NOMO-1 treated with DMSO at 0.1 percent for 48 hours (cell line): ENCODE results near the gene PRR11.
"Not testable (repeated sequence)": the region's sequence is repeated elsewhere in the genome, so short reads cannot be mapped to it uniquely, and the experiment has no call there.

Source experiments
- DNase-seq: peaks from one replicate; lab custom pipeline; 2025; ENCODE audit not compliant: unreplicated experiment; lab: John Stamatoyannopoulos, UW

PRR11 gene

GRCh38 chr17:59219370-59219769, 63.8 kb downstream of the PRR11 start:
- DNase-seq, result no peak

DNA sequence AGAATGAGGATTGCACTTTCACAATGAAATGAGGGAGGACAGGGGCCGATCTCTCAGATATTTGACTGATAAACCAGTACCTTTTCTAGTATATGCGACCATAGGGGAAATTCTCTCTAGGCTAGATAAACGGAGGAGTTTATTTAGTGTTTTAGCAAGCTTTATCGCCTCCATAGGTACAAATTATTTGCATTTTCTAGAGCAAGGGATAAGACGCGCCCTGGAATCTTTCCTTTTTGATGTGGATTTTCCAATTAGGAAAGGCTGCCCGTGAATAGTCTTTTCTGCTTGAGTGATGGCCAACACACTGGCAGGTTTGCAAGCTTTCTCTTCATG, 64.4 kb downstream of the PRR11 start:
- no peak for DNase-seq

DNA sequence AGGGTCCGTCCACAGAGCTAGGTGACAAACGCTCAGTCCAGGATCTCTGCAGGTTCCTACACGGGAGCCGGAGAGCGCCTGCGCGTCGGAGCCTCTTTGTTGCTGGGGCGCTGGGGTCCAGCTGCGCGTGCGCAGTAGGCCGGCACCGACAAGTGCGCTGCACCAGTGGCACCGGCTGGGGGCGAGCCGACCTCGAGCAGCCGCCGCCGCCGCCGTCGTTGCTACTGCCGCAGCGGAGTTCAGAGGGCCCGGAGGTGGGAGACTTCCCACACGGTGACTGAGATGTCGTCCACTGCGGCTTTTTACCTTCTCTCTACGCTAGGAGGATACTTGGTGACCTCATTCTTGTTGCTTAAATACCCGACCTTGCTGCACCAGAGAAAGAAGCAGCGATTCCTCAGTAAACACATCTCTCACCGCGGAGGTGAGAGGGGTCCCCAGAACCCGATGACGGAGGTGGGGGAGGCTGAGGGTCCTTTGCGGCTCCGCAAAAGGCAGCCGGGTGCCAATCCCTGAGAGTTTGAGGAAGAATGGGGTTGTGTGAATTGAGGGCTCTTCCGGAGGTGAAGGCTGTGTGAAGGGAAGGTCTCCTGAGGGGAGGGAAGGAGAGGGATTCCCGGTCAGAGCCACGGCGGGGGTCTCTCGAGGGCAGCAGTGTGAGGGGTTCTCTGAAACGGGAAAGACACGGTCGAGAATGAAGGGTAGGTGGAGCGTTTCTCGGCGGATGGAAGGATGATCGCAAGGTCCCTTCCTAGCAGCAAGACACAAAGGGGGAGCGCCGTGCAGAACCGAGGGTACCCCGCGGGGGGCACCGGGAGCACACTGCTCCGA, 65.0 kb downstream of the PRR11 start, which contains the start of gene GDPD1:
Gene GDPD1 (plus strand): TSS at position 184 of the 831 bp plus-strand sequence. CDS start 99 bp downstream, at position 283.
- peak; percentile 95 for DNase-seq

DNA sequence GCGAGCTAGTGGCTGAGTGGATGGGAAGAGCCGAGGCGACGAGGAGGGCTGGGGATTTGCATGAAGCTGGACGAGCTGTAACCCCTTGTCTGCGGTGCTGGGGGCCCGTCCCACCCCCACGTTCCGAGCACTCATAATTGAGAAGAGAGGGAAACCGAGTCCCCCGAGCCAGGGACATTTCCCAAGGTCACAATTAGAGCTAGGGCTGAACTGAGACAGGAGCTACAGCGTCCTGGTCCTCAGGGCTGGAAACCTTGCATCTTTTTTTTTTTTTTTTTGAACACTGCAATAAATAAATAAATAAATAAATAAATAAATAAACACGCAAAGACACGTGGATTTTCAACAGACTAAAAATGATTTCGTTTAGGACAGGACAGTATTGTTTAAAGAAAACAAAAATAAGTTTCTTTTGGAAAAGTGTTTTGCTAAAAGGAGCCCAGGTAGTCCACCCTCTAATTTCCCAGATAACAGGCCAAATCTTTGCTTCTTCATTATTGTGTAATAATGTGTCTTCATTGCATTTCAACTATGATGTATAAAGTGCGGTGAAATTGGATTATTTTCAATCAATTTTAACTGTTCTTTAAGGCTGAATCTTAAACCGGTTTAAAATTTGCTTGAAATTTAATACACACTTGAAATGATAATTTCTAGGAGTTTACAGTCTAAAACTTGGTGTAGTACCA, 65.8 kb downstream of the PRR11 start:
- no peak for DNase-seq

DNA sequence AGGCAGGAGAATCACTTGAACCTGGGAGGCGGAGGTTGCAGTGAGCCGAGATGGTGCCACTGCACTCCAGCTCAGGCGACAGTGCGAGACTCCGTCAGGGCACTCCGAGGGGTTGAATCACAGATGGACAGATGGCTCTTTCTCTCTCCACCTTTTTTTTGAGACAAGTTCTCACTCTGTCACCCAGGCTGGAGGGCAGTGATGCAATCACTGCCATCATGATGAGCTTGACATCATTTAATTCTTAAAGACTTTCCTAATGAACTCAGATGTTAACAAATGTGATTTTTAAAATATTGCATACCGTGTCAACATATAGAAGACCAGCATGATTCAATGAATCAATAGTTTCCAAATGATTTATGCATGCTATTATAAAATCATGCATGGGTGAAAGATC, 68.3 kb downstream of the PRR11 start:
- no peak for DNase-seq

DNA sequence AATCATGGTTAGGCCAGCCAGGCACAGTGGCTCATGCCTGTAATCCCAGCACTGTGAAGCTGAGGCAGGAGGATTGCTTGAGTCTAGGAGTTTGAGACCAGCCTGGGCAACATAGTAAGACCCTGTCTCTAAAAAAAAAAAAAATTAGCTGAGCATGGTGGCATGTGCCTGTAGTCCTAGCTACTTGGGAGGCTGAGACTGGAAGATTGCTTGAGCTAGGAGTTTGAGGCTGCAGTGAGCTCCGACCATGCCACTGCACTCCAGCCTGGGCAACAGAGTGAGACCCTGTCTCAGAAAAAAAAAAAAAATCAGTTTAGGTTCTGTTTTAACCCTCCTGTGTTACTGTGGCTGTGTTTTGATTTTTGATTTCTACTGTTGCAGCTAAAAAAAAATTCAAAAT, 73.0 kb downstream of the PRR11 start:
- not testable (repeated sequence) for DNase-seq

DNA sequence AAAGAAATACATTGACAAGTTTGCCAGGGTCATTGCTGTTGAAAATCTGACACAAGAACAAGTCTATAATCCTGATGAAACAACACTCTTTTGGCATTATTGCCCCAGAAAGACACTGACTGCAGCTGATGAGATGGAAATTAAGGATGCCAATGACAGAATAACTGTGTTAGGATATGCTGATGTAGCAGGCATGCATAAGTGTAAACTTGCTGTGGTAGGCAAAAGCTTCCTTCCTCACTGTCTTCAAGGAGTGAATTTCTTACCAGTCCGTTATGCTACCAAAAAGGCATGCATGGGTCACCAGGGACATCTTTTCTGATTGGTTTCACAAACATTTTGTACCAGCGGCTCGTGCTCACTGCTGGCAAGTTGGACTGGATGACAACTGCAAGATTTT, 75.2 kb downstream of the PRR11 start:
- DNase-seq, result no peak

GRCh38 chr17:59234631-59235030, 79.1 kb downstream of the PRR11 start:
- DNase-seq, result no peak

GRCh38 chr17:59238906-59239305, 83.4 kb downstream of the PRR11 start:
- DNase-seq, result no peak

DNA sequence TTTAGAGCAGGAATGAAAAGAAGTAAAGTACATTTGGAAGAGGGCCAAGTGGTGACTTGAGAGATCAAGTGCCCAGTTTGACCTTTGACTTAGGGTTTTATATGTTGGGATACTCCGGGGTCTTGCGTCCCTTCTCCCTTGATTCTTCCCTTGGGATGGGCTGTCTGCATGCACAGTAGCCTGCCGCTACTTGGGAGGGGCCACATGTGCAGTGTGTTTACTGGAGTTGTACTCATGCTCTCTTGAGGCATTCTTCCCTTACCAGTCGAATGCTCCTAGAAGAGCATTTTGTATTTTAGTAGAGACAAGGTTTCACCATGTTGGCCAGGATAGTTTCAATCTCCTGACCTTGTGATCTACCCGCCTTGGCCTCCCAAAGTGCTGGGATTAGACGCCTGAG, 88.5 kb downstream of the PRR11 start:
- no peak for DNase-seq
